Endothelial cell of hepatic sinusoid (primary cell): ENCODE results near the gene PLA1A.
"Not testable (repeated sequence)": the region's sequence is repeated elsewhere in the genome, so short reads cannot be mapped to it uniquely, and the experiment has no call there.

Source experiments
- in situ Hi-C: cut with HindIII; loops from 2 replicates; pipeline ENCODE4 v1.10.0; 2017; ENCODE audit warnings: low sequenced_read_pairs

Gene PLA1A

DNA sequence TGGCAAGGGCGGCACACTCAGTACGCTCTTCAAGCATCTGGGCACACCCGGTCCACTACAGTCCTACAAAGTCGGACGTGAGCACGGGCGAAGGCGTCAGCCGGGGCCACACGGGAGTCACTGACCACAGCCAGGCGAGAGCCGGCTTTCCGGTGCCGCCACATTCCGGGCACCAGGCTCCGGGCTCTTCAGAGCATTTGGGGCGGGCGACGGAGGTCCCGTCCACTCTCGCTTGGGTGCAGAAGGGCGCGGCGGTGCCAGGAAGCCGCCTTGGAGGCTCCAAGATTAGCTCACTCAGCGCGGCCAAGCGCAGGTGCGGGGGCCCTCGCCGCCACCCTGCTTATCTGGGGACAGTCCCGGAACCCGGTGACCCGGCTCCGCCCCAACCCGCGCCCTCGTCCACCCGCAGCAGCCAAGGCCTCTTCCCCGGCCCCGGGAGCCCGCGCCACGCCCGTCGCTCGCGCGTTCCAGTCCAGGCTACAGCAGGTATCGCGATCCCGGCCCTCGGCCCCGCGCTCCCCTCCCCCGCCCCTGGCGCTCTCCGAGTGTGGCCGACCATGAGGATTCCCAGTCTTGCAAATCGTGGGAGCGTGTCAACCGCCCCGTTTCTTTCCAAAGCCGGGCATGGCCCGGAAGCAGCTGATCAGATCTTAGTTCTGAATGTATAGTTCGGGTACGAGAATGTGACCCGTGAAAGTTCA lies 18.2 kb upstream of the PLA1A start, which contains the start of gene ADPRH:
Gene ADPRH, plus strand, starts transcription at position 127 of the 701 bp plus-strand sequence. CDS start 2,678 bp downstream, outside the sequence.
- in situ Hi-C loops = loop anchor here (10.0 kb wide), 1 partner anchor 105 kb away; no protein-coding TSS in a partner anchor

DNA sequence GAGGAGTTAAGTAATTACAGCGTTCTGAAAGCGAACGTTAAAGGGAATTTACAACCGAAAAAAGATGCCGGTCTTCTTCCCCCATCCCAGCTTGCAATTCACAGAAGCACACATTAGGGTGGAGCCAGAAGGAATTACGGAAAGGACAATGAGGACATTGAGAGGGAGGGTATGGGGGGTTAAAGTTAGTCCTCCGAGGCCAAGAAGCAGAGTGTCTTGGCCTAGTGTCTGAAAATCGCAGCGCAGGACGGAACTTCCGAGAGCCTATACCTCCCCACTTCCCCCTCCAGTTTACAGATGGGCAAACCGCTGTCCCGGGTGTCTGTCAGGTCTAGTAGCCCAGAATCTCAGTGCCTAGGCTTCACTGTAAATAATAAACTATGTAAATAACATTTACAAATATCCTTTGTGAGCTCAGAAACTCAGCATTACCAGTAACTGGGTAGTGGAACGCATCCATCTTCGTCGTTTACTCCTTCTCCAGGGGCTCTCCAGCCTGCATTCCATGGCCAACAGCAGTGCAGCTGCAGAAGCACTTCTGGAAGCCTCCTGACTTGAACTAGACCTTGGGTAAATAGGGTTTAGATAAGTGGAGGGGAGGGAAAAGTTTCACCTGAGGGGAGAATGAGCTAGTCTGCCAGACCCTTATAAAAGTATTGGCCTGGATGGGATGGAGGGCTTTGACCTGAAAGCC lies 17.5 kb upstream of the PLA1A start:
- in situ Hi-C loops = loop anchor here (10.0 kb wide), 1 partner anchor 105 kb away; no protein-coding TSS in a partner anchor

DNA sequence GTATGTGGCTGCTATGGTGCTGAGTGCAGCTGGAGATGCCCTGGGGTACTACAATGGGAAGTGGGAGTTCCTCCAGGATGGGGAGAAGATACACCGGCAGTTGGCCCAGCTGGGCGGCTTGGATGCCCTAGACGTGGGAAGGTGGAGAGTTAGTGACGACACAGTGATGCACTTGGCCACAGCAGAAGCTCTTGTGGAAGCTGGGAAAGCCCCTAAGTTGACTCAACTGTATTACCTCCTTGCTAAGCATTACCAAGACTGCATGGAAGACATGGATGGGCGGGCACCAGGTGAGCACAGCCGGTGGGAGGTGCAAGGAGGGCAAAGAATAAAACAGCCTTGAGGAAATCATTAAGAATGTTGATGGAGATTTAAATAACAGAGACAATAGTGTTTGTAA lies 15.5 kb upstream of the PLA1A start:
- in situ Hi-C loops = loop anchor here (10.0 kb wide), 1 partner anchor 103 kb away; no protein-coding TSS in a partner anchor

DNA sequence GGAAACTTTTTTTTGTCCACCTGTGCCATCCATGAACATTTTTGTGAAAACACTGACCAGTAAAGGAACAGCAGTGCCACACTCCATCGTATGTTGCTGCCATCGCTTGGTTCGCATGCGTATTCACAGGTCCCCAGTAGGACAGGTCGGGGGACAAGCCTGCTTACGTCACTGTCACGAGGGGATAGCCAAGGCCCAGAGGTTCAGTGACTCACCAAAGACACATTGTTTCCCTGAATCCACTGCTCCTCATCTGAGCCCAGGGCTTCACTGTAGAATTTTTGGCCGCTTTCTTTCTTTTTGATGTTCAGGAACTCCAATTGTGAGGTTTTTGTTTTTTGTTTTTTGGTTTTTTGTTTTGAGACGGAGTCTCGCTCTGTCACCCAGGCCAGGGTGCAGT lies 12.5 kb upstream of the PLA1A start:
- in situ Hi-C loops = loop anchor here (10.0 kb wide), 1 partner anchor 100 kb away; no protein-coding TSS in a partner anchor

DNA sequence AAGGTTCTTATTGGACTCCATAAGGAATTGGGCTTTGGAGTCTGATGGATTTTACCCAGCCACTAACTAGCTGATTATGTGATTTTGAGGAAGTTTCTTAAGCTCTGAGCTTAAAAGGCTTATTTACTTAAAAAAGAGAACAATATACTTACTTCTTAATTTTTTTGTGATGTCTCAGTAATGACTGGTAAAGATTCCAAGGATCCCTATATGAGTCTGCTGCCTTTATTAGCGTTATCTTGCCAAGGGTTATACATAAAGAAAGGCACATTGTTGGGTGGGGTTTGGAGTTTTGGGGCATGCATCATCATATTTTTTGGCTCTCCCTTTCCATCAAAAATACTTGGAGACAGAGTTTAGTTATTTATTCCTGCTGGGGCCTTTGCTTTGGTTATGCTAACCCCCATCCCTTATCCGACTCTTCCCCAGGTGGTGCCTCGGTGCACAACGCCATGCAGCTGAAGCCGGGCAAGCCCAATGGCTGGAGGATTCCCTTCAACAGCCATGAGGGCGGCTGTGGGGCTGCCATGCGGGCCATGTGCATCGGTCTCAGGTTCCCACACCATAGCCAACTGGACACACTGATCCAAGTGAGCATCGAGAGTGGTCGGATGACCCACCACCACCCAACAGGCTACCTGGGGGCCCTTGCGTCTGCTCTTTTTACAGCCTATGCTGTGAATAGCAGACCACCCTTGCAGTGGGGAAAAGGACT lies 11.7 kb upstream of the PLA1A start:
- in situ Hi-C loops = loop anchor here (10.0 kb wide), 1 partner anchor 99 kb away; no protein-coding TSS in a partner anchor

DNA sequence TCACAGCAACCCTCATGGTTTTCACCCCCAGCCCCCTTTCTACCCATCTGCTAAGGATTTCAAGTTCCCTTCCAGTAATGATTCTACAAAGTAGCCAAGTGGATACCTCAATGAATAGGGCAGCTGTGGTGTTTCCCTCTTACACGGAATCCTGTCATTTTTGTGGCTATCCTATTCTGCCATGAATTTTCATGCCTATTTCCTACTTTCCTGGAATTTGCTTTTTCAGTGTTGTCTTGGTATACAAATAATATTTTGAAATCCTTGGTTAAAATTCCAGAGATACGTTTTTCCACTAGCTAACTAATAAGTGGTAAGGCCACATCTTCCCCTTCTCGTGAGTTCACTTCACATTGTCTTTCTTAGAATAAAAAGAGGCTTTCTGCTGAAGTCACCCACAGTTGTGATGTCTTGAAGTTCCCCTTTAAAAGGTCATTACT lies 10.9 kb upstream of the PLA1A start:
- in situ Hi-C loops = loop anchor here (10.0 kb wide), 1 partner anchor 98 kb away; no protein-coding TSS in a partner anchor

DNA sequence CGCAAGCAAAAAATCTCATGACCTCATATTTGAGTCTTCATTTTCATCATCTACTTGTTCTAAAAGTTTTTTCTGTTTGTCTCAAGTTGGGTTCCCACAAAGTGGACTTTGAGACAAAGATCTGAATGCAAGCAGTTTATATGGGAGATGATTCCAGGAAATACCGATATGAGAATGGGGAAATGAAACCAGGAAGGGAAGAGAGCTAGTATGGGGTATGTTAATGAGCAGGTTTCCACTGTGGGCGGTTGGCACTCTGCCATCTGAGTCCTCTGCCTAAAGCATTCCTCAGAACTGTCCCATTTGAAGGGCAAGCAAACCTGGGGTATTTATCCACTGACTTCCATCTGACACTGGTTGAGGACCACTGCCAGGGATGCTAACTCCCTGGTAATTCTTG lies 9.6 kb upstream of the PLA1A start:
- in situ Hi-C loops = loop anchor here (10.0 kb wide), 1 partner anchor 97 kb away; no protein-coding TSS in a partner anchor

DNA sequence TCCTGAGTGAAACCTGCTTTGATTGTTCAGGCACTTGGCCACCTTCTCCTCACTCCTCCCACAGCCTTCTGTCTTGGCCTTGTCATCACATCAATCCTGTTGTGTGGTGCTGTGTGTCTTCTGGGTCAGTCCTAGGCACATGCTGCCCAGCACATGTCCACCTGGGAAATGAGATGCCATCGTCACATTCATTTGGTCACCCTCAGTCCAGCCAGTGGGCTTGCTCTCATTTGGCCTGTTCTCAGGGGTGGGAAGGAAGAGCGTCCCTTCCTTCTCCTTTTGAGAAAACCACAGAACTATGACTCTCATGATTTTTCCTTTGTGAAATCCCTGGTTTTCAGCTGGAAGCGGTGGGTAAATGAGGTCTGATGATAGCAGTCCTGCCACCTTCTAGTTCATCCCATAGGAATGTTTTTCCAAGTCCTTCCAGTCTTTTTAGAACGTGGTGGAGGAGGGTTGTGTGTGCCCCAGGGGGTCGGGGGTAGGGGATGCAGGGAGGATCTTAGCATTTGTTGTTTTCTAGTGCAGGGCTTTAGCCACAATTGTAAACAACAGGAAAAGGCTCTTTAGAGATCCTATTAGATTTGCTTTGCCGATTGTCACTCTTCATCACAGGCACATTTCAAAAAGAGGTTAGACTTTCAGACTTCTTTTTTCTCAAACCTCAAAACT lies 8.4 kb upstream of the PLA1A start:
- in situ Hi-C loops = loop anchor here (10.0 kb wide), 1 partner anchor 96 kb away; no protein-coding TSS in a partner anchor

DNA sequence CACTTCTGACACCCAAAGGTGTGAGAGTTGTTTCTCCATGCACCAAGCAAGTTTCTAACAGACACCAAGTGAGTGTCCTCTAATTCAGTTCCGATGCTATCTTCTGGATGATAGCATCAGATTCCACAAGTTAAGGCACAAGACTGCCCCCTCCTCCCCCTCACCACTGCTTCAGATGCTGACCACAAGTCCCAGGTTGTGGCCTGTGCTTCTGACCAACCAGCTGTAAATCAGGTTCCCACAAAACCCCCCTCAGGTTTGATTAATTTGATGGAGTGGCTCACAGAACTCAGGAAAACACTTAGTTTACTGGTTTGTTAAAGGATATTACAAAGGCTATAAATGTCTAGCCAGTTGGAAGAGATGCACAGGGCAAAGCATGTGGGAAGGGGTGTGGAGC lies 7.0 kb upstream of the PLA1A start:
- in situ Hi-C loops = no loop called here

DNA sequence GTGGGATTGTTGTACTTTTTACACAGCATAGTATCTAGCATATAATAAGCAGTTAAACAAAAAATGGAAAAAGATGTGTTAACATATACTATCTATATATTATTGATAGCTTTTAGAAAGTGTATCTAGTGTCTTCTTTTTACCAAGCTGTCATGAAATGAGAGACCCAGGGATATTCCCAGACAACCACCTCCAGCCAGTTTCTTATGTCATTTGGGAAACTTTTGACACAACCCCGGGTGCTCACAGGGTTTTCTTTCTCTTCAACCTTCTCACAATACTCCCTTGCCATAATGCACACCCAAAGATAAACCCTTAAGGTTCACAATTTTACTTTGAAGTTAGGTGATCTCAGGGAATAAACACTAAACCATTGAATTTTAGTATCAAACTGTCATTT lies 4.8 kb upstream of the PLA1A start:
- in situ Hi-C loops = no loop called here

DNA sequence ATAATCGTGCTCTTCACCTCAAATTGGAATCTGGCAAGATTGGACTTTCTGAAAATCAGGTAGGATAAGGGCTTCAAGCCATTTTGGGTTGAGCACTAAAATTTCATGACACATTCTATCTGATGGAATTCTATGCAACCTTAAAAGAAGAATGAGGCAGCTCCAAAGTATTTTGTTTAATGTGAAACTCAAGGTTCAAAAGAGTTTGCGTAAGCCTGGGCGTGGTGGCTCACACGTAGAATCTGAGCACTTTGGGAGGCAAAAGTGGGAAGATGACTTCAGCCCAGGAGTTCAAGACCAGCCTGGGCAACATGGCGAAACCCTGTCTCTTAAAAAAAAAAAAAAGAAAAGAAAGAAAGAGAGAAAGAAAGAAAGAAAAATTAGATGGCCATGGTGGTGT lies 3.6 kb upstream of the PLA1A start:
- in situ Hi-C loops = no loop called here

DNA sequence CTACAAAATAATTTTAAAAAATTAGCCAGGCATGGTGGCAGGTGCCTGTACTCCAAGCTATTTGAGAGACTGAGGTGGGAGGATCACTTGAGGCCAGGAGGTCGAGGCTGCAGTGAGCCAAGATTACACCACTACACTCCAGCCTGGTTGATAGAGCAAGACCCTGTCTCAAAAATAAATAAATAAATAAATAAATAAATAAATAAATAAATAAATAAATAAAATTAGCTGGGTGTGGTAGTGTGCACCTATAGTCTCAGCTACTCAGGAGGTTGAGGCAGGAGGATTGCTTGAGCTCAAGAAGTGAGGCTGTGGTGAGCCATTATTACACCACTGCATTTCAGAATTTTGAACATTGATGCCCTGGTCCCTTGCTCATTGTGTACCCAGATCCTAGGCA lies 2.8 kb upstream of the PLA1A start:
- in situ Hi-C loops = not testable (repeated sequence)

DNA sequence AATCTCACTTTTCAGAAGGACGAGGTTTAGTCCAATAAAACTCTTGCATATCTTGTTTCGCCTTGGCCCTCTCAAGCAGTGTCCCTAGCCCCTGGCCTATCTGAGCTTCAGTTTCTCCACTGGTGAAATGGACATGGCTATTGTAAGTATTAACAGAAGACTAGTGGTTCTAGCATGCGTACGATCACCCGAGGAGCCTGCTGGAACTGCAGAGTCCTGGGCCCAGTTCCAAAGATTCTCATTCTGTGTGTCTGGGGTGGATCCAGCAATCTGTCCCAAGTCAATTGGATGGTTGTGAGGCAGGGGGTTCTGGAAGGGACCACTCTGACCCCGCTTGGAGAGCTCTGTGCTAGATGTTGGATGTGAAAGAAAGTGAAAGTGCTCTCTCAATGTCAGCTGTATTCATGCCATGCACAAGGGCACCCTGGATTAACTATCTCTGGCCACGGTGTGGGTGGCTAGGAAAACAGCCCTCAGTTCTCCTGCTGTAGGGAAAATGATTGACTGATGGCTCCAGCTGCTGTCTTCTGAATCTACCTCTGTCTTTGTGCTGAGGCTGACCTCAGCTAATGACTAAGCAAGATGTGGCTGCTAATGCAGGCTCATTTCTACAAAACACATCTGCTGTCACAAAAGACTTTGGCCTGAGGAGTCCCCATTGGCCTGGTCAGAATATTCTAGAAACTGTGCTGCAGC lies 1.9 kb upstream of the PLA1A start:
- in situ Hi-C loops = no loop called here

DNA sequence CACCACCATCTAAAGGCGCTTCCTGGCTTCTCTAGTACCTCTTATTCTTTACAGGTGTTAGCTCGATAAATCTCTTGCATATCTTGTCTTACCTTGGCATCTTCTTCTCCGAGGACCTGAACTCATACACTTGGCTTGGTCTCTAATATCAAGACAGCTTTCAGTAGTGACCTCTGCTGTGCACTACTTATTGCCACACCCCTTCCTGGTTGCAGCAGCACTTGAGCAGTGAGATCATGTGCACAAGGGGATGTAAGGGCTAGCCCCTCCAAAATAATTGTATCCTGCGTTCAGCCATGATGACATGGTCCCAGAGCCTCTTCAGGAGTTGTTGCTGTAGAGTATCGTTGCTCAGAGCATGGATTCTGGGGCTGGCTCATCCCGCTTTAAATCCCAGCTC lies 1.3 kb upstream of the PLA1A start:
- in situ Hi-C loops = no loop called here

DNA sequence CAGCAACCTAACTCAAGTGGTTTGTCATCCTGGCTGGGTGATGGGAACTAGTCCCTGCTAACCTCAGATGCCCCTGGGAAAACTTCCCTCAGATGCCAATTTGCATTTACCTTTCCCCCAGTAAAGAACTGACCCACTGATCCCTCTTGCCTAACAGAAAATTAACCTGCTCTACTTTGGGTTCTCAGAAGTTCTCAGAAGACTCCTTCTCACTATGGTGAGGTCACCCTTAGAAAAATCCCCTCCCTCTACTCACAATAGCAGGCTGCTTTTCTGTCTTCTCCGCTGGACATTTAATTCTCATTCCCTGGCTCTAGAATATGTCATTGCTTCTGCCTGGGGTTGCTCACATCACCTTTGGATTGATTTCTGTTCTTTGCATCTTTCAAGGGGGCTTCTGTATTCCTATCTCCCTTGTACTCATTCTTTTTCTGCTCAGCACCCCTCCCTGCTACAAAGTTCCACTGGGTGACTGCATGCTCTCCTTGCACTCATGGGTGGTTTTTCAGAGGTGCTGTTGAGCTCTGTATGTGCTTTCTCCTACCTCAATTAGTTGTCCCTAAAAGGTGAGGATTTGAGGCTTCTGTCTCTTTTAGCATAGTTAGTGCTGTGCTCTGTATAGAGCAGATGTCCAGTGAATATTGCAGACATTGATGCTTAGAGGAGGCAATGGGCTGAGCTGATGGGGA lies 869 bp downstream of the PLA1A start:
- in situ Hi-C loops = no loop called here

DNA sequence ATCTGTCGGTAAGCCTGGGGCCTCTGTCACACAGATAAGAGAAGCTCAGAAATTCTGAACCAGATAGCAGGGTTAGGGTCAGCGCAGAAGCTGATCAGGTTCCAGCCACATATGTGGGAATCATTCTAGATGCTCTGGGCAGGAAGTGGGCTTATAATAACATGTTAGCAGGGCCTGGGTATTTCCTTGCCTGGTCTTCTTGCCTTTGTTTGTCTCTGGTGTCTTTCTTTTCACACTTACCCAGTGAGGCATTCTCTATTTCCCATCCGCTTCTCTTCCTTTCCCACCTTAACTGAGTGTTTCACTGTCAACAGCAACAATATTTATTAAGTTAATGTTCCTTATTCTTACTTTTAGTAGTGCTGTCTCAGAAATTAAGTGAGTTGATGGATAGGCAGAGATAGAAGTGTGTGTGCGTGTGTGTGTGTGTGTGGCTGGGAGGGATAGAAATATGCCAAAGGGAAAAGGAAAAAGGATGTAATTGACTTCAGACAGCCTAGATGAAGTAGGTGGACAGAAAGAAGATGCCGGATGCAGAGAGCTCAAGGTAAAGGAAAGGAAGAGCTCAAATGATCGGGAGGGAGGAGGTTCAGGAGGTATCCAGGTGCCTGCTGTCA lies 2.0 kb downstream of the PLA1A start:
- in situ Hi-C loops = no loop called here

DNA sequence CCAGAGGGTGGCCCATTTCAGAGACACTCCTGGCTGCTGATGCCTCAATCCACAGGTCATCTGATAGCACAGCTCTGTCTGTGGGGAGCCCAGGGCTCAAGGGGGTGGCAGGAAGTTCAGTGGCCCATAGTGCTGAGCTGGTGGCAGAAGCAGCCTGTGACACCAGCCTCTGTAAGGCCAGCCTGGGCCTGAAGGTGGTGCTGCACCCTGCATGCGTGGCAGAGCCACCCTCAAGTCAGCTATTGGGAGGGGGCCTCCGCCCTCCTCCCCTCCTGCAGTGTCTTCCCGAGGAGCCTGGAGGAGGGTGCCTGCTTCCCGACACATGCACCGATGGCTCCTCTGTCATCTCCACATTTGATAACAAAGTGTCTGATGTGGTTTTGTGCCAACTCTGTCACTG lies 3.0 kb downstream of the PLA1A start:
- in situ Hi-C loops = no loop called here

DNA sequence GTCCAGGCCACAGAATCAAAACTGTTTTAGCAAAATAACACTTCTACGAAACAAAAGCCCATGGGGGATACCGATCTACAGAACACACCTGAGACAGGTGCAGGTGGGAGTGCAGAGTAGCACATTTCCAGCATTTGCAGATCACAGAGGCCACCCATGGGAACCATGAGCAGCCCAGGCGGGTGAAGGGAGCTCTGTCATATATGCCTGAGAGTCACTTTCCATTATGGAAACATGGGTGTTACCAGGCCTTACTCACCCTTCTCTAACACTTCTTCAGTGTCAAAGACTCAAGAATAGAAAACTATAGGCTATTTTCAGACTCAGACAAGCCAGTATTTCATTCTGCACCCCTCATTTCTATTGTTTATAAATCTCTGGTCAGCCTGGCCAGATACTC lies 3.5 kb downstream of the PLA1A start:
- in situ Hi-C loops = no loop called here

DNA sequence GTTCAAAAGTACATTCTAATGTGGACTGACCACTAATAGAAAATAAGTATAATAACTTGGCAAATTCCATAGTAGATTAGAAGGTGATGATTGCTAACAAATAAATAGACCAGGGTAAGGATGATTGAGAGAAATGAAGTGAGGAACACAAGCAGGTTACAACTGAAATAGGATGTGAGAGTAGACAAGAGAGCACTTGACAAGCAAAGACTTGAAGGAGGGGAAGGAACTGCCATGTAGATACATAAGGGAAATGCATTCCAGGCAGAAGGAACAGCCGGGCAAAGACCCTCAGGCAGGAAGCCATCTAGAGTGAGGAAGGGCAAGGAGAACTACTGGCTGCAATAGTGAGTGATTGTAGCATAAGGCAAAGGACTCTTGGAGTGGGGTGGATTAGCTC lies 5.0 kb downstream of the PLA1A start:
- in situ Hi-C loops = no loop called here
